ENCODE results near the gene ERC1.

The ERC1 gene

GRCh38 chr12:1419849-1420371 lies 428.9 kb downstream of the ERC1 start:
- DNase-seq = no peak

GRCh38 chr12:1421091-1421846 lies 430.2 kb downstream of the ERC1 start:
- DNase-seq = no peak

DNA sequence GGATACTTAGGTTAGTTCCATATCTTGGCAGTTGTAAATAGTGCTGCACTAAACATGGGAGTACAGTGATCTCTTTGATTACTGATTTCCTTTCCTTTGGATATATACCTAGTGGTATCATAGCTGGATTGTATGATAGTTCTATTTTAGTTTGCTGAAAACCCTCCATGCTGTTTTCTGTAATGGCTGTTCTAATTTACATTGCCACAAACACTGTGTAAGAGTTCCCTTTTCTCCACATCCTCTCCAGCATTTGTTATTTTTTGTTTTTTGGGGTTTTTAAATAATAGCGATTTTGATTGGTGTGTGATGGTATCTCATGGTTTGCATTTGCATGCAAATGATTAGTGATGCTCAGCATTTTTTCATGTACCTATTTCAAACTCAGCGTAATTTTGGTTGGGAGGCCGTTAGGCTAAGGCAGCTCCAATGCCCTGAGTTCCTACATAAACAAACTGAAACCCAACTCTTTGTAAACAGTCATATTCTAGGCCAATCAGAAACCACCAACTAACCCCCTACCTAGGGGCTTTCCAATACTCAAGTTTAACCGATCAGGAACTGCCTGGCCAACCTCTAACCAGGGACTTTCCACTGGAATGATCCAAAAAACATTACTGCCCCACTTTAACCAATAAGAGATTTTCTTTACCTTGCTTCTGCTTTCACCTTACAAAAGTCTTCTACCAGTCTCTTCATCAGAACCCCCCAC lies 431.7 kb downstream of the ERC1 start:
- DNase-seq = no peak

- DNase-seq = no peak
Measured at GRCh38 chr12:1424674-1425395, 433.8 kb downstream of the ERC1 start.

DNA sequence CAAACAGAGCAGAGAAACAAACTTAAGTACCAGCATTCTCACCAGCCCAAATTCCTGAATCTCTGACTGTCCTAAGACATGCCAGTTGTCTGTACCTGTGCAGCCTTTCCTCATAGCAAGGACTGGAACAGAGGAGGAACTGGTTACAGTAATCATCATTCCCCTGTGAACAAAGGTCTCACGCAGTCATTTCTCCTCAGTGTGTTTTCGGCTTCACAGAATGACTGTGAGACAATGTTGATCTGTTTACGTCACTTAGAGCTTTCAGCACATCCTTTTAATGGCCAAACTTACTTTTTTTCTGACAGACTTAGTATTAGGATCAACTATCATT lies 434.3 kb downstream of the ERC1 start:
- DNase-seq = no peak

DNA sequence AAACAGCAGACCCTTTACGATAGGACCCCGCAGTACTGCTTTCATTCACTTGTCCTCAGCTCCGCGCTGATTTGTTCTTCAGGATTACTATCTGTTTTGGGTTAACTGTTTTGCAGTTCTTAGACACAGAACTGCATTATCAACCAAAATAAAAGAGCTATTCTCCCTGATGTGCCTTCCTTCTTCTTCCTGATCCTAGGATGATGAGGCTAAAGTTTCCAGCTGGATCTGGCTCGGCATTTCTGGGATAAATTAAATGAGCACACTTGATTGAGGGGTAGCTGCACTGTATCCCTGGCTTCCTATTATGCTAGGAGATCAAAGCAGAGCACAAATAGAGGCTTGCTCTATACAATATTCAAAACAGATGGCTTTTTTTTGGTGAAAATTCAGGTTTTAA lies 437.6 kb downstream of the ERC1 start:
- no peak for DNase-seq

- DNase-seq = no peak
Measured at GRCh38 chr12:1429980-1430379, 439.0 kb downstream of the ERC1 start.

DNA sequence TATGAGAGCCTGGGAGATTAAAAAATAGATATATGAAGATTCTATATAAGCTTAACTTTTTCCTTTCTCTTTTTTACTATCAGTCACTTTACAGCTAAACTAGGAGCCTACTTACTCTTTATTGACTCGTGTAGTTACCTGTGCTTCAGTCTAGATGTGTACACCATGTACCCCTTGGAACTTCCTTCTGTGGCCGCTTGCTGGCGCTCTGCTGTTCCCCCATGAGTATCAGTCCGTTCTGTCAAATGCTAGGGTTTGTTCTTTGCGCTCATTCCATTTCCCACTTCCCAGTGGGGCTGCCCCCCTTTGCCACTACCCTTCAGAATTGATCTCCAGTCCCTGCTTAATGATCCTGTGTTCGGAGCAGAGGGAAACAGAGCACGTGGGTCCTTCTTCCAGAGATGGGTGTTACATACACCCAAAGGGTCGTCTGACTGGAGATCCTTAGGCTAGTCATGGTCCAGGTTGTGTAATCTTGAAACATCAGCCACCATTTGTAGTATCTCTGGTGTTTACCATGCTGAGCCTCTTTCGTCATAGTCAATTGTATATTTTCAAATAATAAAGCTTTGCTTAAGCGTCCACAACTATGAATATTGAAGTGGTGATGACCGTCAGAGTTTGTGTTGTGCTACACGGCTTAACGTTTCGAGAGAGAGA lies 443.4 kb downstream of the ERC1 start:
- no peak for DNase-seq

- DNase-seq = no peak
Measured at GRCh38 chr12:1435044-1435443, 444.0 kb downstream of the ERC1 start.

DNA sequence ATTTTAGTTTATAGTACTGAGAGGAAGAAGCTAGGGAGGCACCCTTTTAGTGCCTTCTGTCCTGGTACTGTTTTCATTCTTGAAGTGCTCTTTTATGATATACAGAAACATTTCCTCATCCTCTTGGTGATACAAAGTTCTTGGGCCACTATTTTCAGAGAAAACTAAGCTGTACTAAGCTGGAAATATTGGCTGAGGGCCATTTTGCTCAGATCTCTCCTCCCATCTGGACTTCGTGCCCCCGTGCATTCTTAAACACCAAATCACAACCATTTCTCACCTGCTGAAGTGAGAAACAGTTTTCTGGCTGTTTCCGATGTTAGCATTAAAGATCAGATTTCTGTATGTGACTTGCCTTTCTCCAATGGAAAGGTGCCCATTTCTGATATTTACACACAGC lies 444.4 kb downstream of the ERC1 start:
- DNase-seq = no peak

DNA sequence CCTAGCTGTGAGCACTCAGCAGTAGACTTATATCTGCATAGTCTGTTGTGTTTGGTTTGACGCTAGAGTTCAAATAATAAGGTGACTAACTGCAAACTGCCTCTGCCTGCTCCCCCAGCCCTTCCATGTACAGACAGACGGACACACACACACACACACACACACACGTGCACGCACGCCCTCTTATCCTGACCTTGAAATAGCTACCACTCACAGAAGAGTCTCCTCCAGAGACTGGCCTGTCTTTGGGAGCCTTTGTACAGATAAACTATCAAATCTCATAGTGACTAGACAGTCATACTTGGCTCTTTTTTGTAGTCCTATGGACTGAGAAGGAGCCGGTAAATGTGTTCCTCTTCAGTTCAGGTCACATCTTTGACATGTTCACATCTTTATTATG lies 445.0 kb downstream of the ERC1 start:
- DNase-seq = no peak

- no peak for DNase-seq
Measured at GRCh38 chr12:1436981-1437380, 446.0 kb downstream of the ERC1 start.

DNA sequence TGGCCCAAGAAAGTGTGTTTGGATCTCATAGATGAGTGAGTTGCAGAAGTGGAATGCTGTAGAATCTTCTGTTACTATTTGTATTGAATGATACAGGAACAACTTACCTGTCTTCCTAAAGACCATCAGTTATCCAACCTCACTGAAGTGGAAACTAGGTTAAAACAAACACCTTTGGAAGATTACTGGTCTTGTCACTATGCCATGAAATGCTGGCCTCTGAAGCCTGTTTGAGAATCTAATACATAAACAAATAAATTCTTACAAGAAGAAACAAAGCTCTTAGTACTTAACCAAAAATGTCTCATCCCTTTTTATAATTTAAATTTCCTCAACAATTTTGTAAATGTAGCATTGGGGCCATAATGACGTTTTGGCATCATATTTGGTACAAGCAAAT lies 448.2 kb downstream of the ERC1 start:
- DNase-seq = no peak

GRCh38 chr12:1439687-1440086 lies 448.7 kb downstream of the ERC1 start:
- no peak for DNase-seq

GRCh38 chr12:1443421-1444141 lies 452.6 kb downstream of the ERC1 start:
- no peak for DNase-seq

- no peak for DNase-seq
Measured at GRCh38 chr12:1444142-1444516, 453.1 kb downstream of the ERC1 start.

DNA sequence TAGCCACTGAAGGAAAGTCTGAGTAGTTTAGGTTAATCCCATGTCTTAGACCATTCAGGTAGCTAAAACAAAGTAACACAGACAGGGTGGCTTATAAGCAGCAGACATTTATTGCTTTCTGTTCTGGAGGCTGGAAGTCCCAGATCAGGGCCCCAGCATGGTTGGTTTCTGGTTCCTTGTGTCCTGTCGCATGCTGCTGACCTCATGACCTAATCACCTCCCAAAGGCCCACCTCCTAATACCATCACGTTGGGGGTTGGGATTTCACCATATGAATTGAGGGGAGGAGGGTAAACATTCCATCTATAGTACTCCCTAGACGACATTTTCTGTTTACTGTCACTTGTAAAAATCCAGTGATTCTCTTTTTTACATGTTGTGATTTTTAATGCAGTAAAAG lies 454.8 kb downstream of the ERC1 start:
- DNase-seq = no peak

DNA sequence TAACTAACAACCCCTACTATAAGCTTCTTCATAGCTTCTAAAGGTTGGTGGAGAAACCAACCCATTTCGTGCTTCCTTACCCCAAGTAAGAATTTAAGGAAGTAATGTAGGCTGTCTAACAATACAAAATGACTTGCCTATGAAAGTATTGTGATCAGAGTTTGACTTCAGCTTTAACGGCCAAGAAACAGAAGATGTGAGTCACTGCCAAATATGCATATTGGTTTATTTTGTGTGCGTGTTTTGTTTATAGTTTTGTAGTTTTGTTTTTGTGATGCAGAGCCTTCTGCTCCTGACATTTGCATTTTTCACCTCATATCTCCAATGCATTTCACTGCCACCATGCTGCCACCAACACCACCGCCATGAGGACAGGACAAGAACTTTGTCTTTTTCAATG lies 457.3 kb downstream of the ERC1 start:
- no peak for DNase-seq

- DNase-seq = no peak
Measured at GRCh38 chr12:1453810-1454209, 462.8 kb downstream of the ERC1 start.

DNA sequence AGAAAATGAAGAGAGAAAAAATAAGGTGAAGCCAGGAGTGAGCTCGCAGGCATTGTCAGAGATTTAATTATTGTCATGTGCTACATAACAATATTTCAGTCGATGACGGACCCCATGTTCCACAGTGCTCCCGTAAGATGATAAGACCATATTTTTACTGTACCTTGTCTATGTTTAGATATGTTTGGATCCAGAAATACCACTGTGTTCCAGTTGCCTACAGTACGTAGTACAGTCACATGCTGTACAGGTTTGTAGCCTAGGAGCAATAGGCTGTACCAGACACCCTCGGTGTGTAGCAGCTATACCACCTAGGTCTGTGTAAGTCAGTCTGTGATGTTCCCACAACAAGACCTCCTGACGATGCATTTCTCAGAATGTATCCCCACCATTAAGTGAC lies 465.9 kb downstream of the ERC1 start:
- no peak for DNase-seq

DNA sequence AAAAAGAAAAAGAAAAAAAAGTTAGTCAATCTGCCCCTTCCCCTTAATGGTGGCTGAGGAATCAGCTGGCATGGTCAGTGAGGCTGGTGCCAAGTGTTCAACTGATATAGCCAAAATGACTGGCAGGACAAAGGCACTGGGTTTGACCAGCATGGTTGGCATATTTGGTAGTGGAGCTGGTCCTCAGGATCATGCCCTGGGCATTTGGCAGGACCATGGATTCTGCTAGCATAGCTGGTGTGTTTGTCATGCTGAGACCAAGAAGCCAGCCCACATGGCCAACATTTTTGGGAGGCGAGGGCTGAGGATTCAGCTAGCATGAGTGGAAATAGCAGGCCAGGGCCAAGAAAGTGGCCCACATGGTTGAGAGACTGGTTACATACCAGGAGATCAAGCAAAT lies 466.9 kb downstream of the ERC1 start:
- DNase-seq = no peak

- no peak for DNase-seq
Measured at GRCh38 chr12:1459339-1459738, 468.3 kb downstream of the ERC1 start.

All from midbrain (tissue), 1 donor.